ENCODE data around the gene RICTOR.

Gene RICTOR

GRCh38 chr5:39074017-39074814 is at the start of gene RICTOR:
RICTOR (minus strand) TSS chr5:39074399; CDS start chr5:39074377, 22 bp downstream.
- peak within 1 kb of the TSS; percentile 93 for H3K4me3 Mint-ChIP-seq
- H3K9me3 Mint-ChIP-seq: no peaks in the 10 kb centered on the region
- peaks cover 33% of the 10 kb centered on the region for H3K4me1 Mint-ChIP-seq
- H3K27me3 Mint-ChIP-seq: peaks cover 25% of the 10 kb centered on the region
- DNase-seq: peak; percentile 94
- peaks cover 9% of the 10 kb centered on the region for H3K36me3 Mint-ChIP-seq (ENCODE audit: low read depth)
- ATAC-seq: peak; percentile 90
- peak within 1 kb of the TSS; percentile 90 for H3K27ac Mint-ChIP-seq

- peak overlapping the region; percentile 15 for H3K27ac Mint-ChIP-seq
- ATAC-seq (no peak), DNase-seq (no peak)
- H3K4me3 Mint-ChIP-seq: no peak overlapping the region
- no peaks in the 10 kb centered on the region for H3K27me3 Mint-ChIP-seq
- no peaks in the 10 kb centered on the region for H3K9me3 Mint-ChIP-seq
- H3K4me1 Mint-ChIP-seq: peaks cover 36% of the 10 kb centered on the region
- peaks cover 16% of the 10 kb centered on the region for H3K36me3 Mint-ChIP-seq (ENCODE audit: low read depth)
Measured at GRCh38 chr5:39121922-39122321, 47.7 kb upstream of the RICTOR start.

- ATAC-seq (no peak), DNase-seq (no peak)
- Mint-ChIP-seq H3K36me3 (ENCODE audit: low read depth) (peaks cover 20% of the 10 kb centered on the region), H3K4me3 (no peak overlapping the region), H3K9me3 (no peaks in the 10 kb centered on the region), H3K27ac (peak overlapping the region; percentile 28), H3K4me1 (peaks cover 42% of the 10 kb centered on the region), H3K27me3 (no peaks in the 10 kb centered on the region)
Measured at GRCh38 chr5:39121315-39121714, 47.1 kb upstream of the RICTOR start.

- H3K27me3 Mint-ChIP-seq: no peaks in the 10 kb centered on the region
- no peak overlapping the region for H3K27ac Mint-ChIP-seq
- peaks cover 47% of the 10 kb centered on the region for H3K4me1 Mint-ChIP-seq
- H3K4me3 Mint-ChIP-seq: no peak overlapping the region
- no peak for DNase-seq
- no peaks in the 10 kb centered on the region for H3K9me3 Mint-ChIP-seq
- ATAC-seq: no peak
- peaks cover 21% of the 10 kb centered on the region for H3K36me3 Mint-ChIP-seq (ENCODE audit: low read depth)
Measured at GRCh38 chr5:39120052-39120420, 45.8 kb upstream of the RICTOR start.

- no peak overlapping the region for H3K4me3 Mint-ChIP-seq
- no peak overlapping the region for H3K27ac Mint-ChIP-seq
- no peak for ATAC-seq
- H3K9me3 Mint-ChIP-seq: no peaks in the 10 kb centered on the region
- no peaks in the 10 kb centered on the region for H3K27me3 Mint-ChIP-seq
- peaks cover 23% of the 10 kb centered on the region for H3K36me3 Mint-ChIP-seq (ENCODE audit: low read depth)
- H3K4me1 Mint-ChIP-seq: peaks cover 52% of the 10 kb centered on the region
- DNase-seq: no peak
Measured at GRCh38 chr5:39119404-39120051, 45.3 kb upstream of the RICTOR start.

GRCh38 chr5:39118638-39119037 is 44.4 kb upstream of the RICTOR start:
- Mint-ChIP-seq H3K36me3 (ENCODE audit: low read depth) (peaks cover 23% of the 10 kb centered on the region), H3K4me3 (no peak overlapping the region), H3K27me3 (no peaks in the 10 kb centered on the region), H3K4me1 (peaks cover 54% of the 10 kb centered on the region), H3K9me3 (no peaks in the 10 kb centered on the region), H3K27ac (peak overlapping the region; percentile 8)
- ATAC-seq (no peak), DNase-seq (no peak)

GRCh38 chr5:39117401-39117800 is 43.2 kb upstream of the RICTOR start:
- DNase-seq (no peak), ATAC-seq (no peak)
- Mint-ChIP-seq H3K4me3 (peak overlapping the region; percentile 22), H3K9me3 (no peaks in the 10 kb centered on the region), H3K27me3 (no peaks in the 10 kb centered on the region), H3K27ac (peak overlapping the region; percentile 82), H3K36me3 (ENCODE audit: low read depth) (peaks cover 23% of the 10 kb centered on the region), H3K4me1 (peaks cover 59% of the 10 kb centered on the region)

- peaks cover 55% of the 10 kb centered on the region for H3K4me1 Mint-ChIP-seq
- H3K36me3 Mint-ChIP-seq (ENCODE audit: low read depth): peaks cover 23% of the 10 kb centered on the region
- H3K27ac Mint-ChIP-seq: peak overlapping the region; percentile 75
- ATAC-seq (no peak), DNase-seq (no peak)
- H3K27me3 Mint-ChIP-seq: no peaks in the 10 kb centered on the region
- H3K9me3 Mint-ChIP-seq: no peaks in the 10 kb centered on the region
- no peak overlapping the region for H3K4me3 Mint-ChIP-seq
Measured at GRCh38 chr5:39116344-39117170, 42.4 kb upstream of the RICTOR start.

GRCh38 chr5:39115644-39116343 is 41.6 kb upstream of the RICTOR start:
- DNase-seq (no peak), ATAC-seq (no peak)
- no peak overlapping the region for H3K4me3 Mint-ChIP-seq
- no peaks in the 10 kb centered on the region for H3K9me3 Mint-ChIP-seq
- peak overlapping the region; percentile 75 for H3K27ac Mint-ChIP-seq
- H3K4me1 Mint-ChIP-seq: peaks cover 49% of the 10 kb centered on the region
- H3K27me3 Mint-ChIP-seq: no peaks in the 10 kb centered on the region
- H3K36me3 Mint-ChIP-seq (ENCODE audit: low read depth): peaks cover 23% of the 10 kb centered on the region

- H3K9me3 Mint-ChIP-seq: no peaks in the 10 kb centered on the region
- peaks cover 26% of the 10 kb centered on the region for H3K36me3 Mint-ChIP-seq (ENCODE audit: low read depth)
- no peak for ATAC-seq
- H3K4me3 Mint-ChIP-seq: no peak overlapping the region
- H3K27ac Mint-ChIP-seq: no peak overlapping the region
- no peak for DNase-seq
- H3K27me3 Mint-ChIP-seq: no peaks in the 10 kb centered on the region
- H3K4me1 Mint-ChIP-seq: peaks cover 45% of the 10 kb centered on the region
Measured at GRCh38 chr5:39114155-39114554, 40.0 kb upstream of the RICTOR start.

GRCh38 chr5:39113354-39113953 is 39.3 kb upstream of the RICTOR start:
- H3K4me3 Mint-ChIP-seq: no peak overlapping the region
- DNase-seq (no peak), ATAC-seq (no peak)
- H3K9me3 Mint-ChIP-seq: no peaks in the 10 kb centered on the region
- no peak overlapping the region for H3K27ac Mint-ChIP-seq
- no peaks in the 10 kb centered on the region for H3K27me3 Mint-ChIP-seq
- H3K4me1 Mint-ChIP-seq: peaks cover 44% of the 10 kb centered on the region
- H3K36me3 Mint-ChIP-seq (ENCODE audit: low read depth): peaks cover 24% of the 10 kb centered on the region

- ATAC-seq (no peak), DNase-seq (no peak)
- Mint-ChIP-seq H3K9me3 (no peaks in the 10 kb centered on the region), H3K27ac (peak overlapping the region; percentile 30), H3K36me3 (ENCODE audit: low read depth) (peaks cover 5% of the 10 kb centered on the region), H3K27me3 (no peaks in the 10 kb centered on the region), H3K4me1 (peaks cover 10% of the 10 kb centered on the region), H3K4me3 (no peak overlapping the region)
Measured at GRCh38 chr5:39109606-39110005, 35.4 kb upstream of the RICTOR start.

- ATAC-seq: no peak
- H3K36me3 Mint-ChIP-seq (ENCODE audit: low read depth): peaks cover 7% of the 10 kb centered on the region
- no peaks in the 10 kb centered on the region for H3K9me3 Mint-ChIP-seq
- H3K27me3 Mint-ChIP-seq: no peaks in the 10 kb centered on the region
- H3K4me3 Mint-ChIP-seq: no peak overlapping the region
- H3K4me1 Mint-ChIP-seq: peaks cover 7% of the 10 kb centered on the region
- no peak overlapping the region for H3K27ac Mint-ChIP-seq
- DNase-seq: no peak
Measured at GRCh38 chr5:39108987-39109386, 34.8 kb upstream of the RICTOR start.

GRCh38 chr5:39107350-39107749 is 33.2 kb upstream of the RICTOR start:
- ATAC-seq (no peak), DNase-seq (no peak)
- Mint-ChIP-seq H3K4me1 (peaks cover 8% of the 10 kb centered on the region), H3K27ac (no peak overlapping the region), H3K27me3 (no peaks in the 10 kb centered on the region), H3K36me3 (ENCODE audit: low read depth) (peaks cover 13% of the 10 kb centered on the region), H3K4me3 (no peak overlapping the region), H3K9me3 (no peaks in the 10 kb centered on the region)
